Spleen (tissue), 11 donors: ENCODE results near the gene ARL8B. TPM values are rescaled to one million over a fixed set of nuclear protein-coding genes. Genes with fewer than 3 reads are reported as not detected.

Experiments
- DNase-seq: peaks from one replicate; pipeline ENCODE4 v3.0.0-alpha.2; 2020
- H3K27ac ChIP-seq, 8 donors: fragments of 200-600 bp; sonication (generic) in 7 of 8; 1 replicate in 4 of 8; 2 replicates in 4 of 8; pipeline versions ENCODE4 v1.5.0 to v1.8.0; 2016 to 2021; ENCODE audit warnings: inconsistent platforms in 4 of 8, mild to moderate bottlenecking in 4 of 8, moderate library complexity in 1 of 8
- H3K27me3 ChIP-seq, 7 donors: fragments of 200-600 bp; sonication (generic) in 6 of 7; replicated peaks in 1 of 7; 1 replicate in 4 of 7; 2 replicates in 3 of 7; pipeline versions ENCODE4 v1.5.0 to v1.8.0; 2016 to 2021; ENCODE audit warnings: inconsistent platforms in 3 of 7, mild to moderate bottlenecking in 1 of 7
- H3K36me3 ChIP-seq, 6 donors: fragments of 200-600 bp; sonication (generic) in 5 of 6; 1 replicate in 4 of 6; 2 replicates in 2 of 6; pipeline versions ENCODE4 v1.5.0 to v1.8.0; 2016 to 2021; ENCODE audit warnings: inconsistent platforms in 2 of 6
- H3K4me1 ChIP-seq, 6 donors: fragments of 200-600 bp; sonication (generic) in 5 of 6; 1 replicate in 3 of 6; 2 replicates in 3 of 6; pipeline versions ENCODE4 v1.5.0 to v1.8.0; 2016 to 2021; ENCODE audit warnings: inconsistent platforms in 3 of 6
- H3K4me3 ChIP-seq, 8 donors: fragments of 200-600 bp; sonication (generic) in 7 of 8; 1 replicate in 4 of 8; 2 replicates in 4 of 8; pipeline versions ENCODE4 v1.5.0 to v1.8.0; 2016 to 2021; ENCODE audit warnings: inconsistent platforms in 4 of 8, mild to moderate bottlenecking in 4 of 8, moderate library complexity in 2 of 8
- H3K9me3 ChIP-seq, 8 donors: fragments of 200-600 bp; sonication (generic) in 7 of 8; 1 replicate in 4 of 8; 2 replicates in 4 of 8; pipeline versions ENCODE4 v1.5.0 to v1.8.0; 2016 to 2021; ENCODE audit warnings: inconsistent platforms in 4 of 8
- CTCF ChIP-seq, 11 experiments: fragments of 200-600 bp in 7 of 11; fragments of 450-650 bp in 4 of 11; sonication (generic) in 4 of 11; IDR thresholded peaks in 8 of 11; conservative IDR thresholded peaks in 3 of 11; 1 replicate in 7 of 11; 2 replicates in 4 of 11; pipeline versions ENCODE4 v1.4.0 to v1.8.0; 2016 to 2021; ENCODE audit warnings: antibody characterized with exemption in 11 of 11, inconsistent platforms in 4 of 11, mild to moderate bottlenecking in 1 of 11
- POLR2A ChIP-seq, 3 donors: fragments of 450-650 bp; IDR thresholded peaks; one replicate each; pipeline ENCODE4 v1.5.1; 2017; ENCODE audit warnings: antibody characterized with exemption in 3 of 3, mild to moderate bottlenecking in 1 of 3
- POLR2AphosphoS5 ChIP-seq, 3 donors: sonication (generic); formaldehyde crosslinking; IDR thresholded peaks; one replicate each; pipeline ENCODE4 v1.5.1; 2017; ENCODE audit warnings: antibody characterized with exemption in 3 of 3
- WGBS, 5 donors: extraction: QIAGEN DNeasy Blood & Tissue Kit in 3 of 5; methylation state at CpG; one replicate each; pipeline versions ENCODE4 v1.1.5 to v1.1.7; 2013 to 2018; 5-methylcytosine and 5-hydroxymethylcytosine counted together
- intact Hi-C: fragments of 100-400 bp; cut with DNase I; formaldehyde crosslinking; loops from one replicate; pipeline ENCODE4 v1.15.0; 2023; ENCODE audit warnings: low total_unique reads
- polyA plus RNA-seq, 3 donors: library from polyadenylated mRNA; stranded (reverse); fragments of 200-250 nt; gene quantifications; one replicate each; pipeline ENCODE4 v1.2.1, GENCODE V29; 2013
- total RNA-seq, 7 donors: library from RNA; depleted of rRNA in 3 of 7; stranded (reverse); fragments of >200 nt in 3 of 7; fragmentation: NEBNext Ultra II Directional in 4 of 7; extraction: Animal tissue kit (Norgen Biotek cat#: 25700) in 4 of 7; gene quantifications; one replicate each; pipeline versions ENCODE4 v1.1.0 to v1.2.1, GENCODE V29; 2016 to 2021
- donor health status: healthy with polysubstance abuse.
- donor health status: DM: no; HTN: no; CAD: no; lungs with moderate emphysema.
- donor health status: DM: no; HTN: no; CAD: no.
- donor health status: Bipolar disorder and iron deficiency.
- donor health status: healthy.
- donor health status: DM: no; HTN: no; CAD: no.
- donor health status: DM: yes; HTN: yes; CAD: no.

Gene ARL8B
- total and polyA plus RNA-seq, 10 donors: 23.0 to 120 (median 58.9) TPM

- Histone ChIP-seq H3K9me3 (no peaks in the 10 kb centered on the region), H3K4me1 (peaks cover 0 to 22% (median 6%) of the 10 kb centered on the region in 6 donors), H3K4me3 (no peak overlapping the region), H3K27ac (peak overlapping the region in 2 of 8 donors; percentile 13 to 60), H3K36me3 (peaks cover 4 to 100% (median 98%) of the 10 kb centered on the region in 6 donors), H3K27me3 (no peaks in the 10 kb centered on the region)
- WGBS, 5 donors: 70 to 85% (median 80%) methylated on average over 7 of the region's 7 CpGs
- no peak for TF ChIP-seq POLR2AphosphoS5 (IDR thresholded peaks at IDR 0.05)
- no peak for TF ChIP-seq POLR2A (IDR thresholded peaks at IDR 0.05)
- TF ChIP-seq CTCF (IDR thresholded peaks at IDR 0.05 in 8 of 11, conservative IDR thresholded peaks at IDR 0.05 in 3 of 11): no peak
- intact Hi-C loops: no loop called here
- DNase-seq: no peak
These were observed 83.3 kb downstream of the ARL8B start for GRCh38 chr3:5205165-5205941.

GRCh38 chr3:5210926-5211325 is 88.8 kb downstream of the ARL8B start:
- no peaks in the 10 kb centered on the region for H3K9me3 ChIP-seq
- no peak for DNase-seq
- no peak overlapping the region for H3K4me3 ChIP-seq
- H3K36me3 ChIP-seq: peaks cover 7 to 100% (median 99%) of the 10 kb centered on the region in 6 donors
- no peak overlapping the region for H3K27ac ChIP-seq
- H3K27me3 ChIP-seq: no peaks in the 10 kb centered on the region
- TF ChIP-seq CTCF (IDR thresholded peaks at IDR 0.05 in 8 of 11, conservative IDR thresholded peaks at IDR 0.05 in 3 of 11) (no peak), POLR2A (IDR thresholded peaks at IDR 0.05) (no peak), POLR2AphosphoS5 (IDR thresholded peaks at IDR 0.05) (no peak)
- intact Hi-C loops: no loop called here
- peaks cover 0 to 1% (median 0%) of the 10 kb centered on the region in 6 donors for H3K4me1 ChIP-seq
- 96 to 99% (median 97%) methylated on average over 5 of the region's 5 CpGs for WGBS, 5 donors

GRCh38 chr3:5212628-5213573 is 90.8 kb downstream of the ARL8B start:
- 82 to 89% (median 85%) methylated on average over 9 of the region's 9 CpGs for WGBS, 5 donors
- peaks cover 7 to 100% (median 98%) of the 10 kb centered on the region in 6 donors for H3K36me3 ChIP-seq
- H3K27ac ChIP-seq: no peak overlapping the region
- no peak for TF ChIP-seq POLR2AphosphoS5 (IDR thresholded peaks at IDR 0.05)
- TF ChIP-seq CTCF (IDR thresholded peaks at IDR 0.05 in 8 of 11, conservative IDR thresholded peaks at IDR 0.05 in 3 of 11): no peak
- no peak for TF ChIP-seq POLR2A (IDR thresholded peaks at IDR 0.05)
- H3K9me3 ChIP-seq: no peaks in the 10 kb centered on the region
- no peaks in the 10 kb centered on the region for H3K27me3 ChIP-seq
- no peak for DNase-seq
- H3K4me1 ChIP-seq: no peaks in the 10 kb centered on the region
- H3K4me3 ChIP-seq: no peak overlapping the region
- intact Hi-C loops: no loop called here
